Left renal pelvis (tissue), 4 donors: Measurements from ENCODE around the gene ATP1B3. TPM values are rescaled to one million over a fixed set of nuclear protein-coding genes. Genes with fewer than 3 reads are reported as not detected.
"Not testable (repeated sequence)": the region's sequence is repeated elsewhere in the genome, so short reads cannot be mapped to it uniquely, and the experiment has no call there.

Experiments
- DNase-seq, 4 donors: peaks; one replicate each; pipeline ENCODE4 v3.0.0-alpha.2; 2013; ENCODE audit warnings: low read depth in 4 of 4, low spot score in 3 of 4
- polyA plus RNA-seq, 4 donors: library from polyadenylated mRNA; unstranded; fragments of 120-200 nt; gene quantifications; one replicate each; pipeline ENCODE4 v1.2.1, GENCODE V29; 2013; ENCODE audit not compliant: insufficient read length in 4 of 4

ATP1B3 gene
- polyA plus RNA-seq, 4 donors: 87.5 to 265 (median 182) TPM

DNA sequence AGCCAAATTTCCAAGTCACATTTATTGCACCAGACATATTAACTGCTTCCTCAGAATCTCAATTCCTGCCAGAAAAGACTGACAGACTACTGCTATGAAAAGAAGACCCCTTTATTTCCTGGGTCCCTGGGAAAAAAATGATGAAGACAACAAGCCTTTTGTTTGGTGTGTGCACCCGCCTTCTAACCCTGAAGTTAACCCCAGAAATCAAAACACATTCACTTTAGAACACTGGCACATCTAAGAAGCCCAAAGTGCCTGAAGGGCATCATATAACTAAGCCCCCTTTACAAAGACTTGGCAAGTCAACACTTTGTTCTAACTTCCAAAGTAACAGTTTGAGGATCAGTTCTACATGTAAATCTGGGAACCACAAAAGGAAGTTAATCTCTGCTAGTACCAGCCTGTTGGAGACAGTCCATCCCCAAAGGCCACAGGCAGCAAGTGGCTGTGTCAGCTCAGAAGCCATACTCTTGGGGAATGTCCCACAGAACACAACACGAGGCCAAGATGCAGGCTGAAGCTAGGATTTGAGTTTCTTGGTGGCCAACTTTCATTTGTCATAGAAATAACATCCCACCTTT lies 16.3 kb upstream of the ATP1B3 start:
- DNase-seq: no peak

DNA sequence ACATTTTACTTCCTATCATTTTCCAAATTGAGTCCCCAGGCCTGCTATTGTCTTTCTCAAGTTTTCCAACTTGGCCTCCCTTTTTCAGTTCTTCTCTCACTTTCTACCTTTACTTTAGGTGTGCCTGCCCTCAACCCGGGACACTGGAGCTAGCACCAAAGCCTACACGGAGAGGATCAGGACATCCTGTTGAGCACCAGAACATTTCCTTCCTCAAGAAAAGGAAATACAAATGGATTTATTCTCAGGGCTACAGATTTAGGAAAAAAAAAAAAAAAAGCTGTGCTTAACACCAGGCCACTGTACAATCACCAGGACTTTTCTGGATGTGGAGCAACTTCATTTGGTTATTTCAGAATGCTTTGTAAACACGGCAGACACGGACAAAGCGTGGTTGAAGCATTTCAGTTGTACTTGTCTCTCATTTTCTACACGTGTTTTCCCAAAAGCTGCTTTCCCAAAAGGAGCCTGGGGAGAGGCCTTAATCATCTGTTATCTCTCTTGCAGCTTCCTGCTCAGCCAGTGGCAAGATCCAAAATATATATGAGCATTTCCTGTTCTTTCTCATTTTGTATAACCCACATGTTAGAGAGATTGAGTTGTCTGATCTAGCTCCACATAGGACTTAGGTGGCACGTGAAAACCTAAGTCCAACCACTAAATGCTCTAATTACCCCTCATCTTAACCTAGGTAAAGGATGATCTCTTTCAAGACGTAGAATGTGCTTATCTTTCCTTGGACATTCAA lies 15.5 kb upstream of the ATP1B3 start:
- no peak for DNase-seq

DNA sequence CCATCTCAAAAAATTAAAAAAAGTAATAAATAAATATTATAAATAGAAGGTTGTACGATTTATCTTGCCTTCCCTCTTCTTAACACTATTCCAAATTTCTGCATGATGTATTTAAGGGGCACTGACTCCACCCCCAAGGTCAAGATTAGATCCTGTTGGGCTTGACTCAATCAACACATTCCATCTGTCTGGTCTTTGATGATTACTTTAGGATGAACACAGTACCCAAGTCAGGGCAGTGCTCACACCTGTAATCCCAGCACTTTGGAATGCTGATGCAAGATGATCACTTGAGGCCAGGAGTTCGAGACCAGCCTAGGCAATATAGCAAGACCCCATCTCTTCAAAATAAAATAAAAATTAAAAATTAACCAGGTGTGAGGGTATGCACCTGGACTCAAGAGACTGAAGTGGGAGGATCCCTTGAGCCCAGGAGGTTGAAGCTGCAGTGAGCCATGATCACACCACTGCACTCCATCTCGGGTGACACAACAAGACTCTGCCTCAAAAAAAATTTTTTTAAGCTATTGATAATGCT lies 14.1 kb upstream of the ATP1B3 start:
- no peak for DNase-seq

DNA sequence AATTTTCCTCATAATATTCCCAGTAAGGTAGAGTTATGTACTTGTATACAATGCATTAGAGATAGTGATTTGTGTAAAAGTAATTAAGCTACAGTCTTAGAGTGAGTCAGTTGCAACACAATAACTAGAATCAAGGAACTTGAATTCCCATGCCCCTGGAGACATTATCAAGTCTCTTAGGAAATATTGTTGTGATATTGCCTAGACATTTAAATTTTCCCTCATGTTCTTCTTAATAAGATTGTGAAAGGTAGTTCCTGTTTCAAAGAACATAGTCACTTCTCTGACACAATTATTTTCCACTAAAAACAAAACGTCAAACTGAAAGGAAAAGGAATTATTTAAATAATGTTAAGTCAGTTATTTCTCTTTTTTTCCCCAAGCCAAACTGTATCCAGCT lies 13.0 kb upstream of the ATP1B3 start:
- DNase-seq: no peak

DNA sequence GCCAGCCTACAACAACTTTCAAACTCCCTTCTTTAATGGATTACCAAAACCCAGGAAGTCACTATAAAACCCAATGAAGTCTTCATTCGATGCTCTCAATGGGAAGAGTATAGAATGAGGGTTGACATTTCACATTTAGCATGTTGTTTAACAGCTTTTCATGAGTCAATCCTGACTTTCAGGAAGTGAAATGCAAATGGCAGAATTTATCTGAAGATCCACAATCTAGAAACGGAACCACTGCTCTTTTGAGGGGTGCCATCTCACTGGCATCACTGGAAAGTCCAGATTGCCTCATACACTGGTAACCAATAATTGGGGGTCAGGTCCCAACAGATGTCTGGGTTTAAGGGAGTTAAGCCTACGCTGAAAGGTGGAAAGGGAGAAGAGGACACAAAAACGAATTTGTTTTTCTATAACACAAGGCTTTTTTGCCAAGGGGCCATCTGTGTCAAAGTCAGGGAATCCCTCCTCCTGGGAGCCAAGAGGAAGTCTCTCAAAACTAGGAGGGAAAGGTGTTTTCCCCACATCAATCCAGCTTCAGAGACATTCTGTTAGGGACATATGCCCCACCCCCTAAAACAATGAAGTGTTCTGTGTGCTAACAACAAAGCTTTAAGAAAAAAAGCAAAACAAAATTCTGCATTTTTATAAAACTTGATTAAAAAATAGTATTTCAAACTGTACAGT lies 12.0 kb upstream of the ATP1B3 start:
- no peak for DNase-seq

DNA sequence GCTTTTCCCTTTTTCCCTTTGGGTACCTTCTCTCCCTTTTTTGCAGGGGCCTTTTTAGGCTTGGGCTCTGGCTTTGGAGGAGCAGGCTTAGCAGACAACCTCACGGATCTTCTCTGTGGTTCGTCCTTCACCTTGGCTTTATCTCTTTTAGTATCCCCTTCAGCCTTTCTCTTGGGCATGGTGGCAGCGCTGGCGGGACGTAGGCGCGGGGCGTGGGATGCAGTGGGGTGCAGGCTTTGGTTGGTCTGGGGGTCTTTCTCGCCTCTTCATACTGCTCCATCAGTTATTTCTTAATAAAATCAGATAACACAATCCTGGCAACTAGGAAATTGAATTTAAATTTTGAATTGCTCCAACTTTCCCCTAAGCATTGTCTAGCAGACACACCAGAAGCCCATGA lies 11.3 kb upstream of the ATP1B3 start:
- no peak for DNase-seq

DNA sequence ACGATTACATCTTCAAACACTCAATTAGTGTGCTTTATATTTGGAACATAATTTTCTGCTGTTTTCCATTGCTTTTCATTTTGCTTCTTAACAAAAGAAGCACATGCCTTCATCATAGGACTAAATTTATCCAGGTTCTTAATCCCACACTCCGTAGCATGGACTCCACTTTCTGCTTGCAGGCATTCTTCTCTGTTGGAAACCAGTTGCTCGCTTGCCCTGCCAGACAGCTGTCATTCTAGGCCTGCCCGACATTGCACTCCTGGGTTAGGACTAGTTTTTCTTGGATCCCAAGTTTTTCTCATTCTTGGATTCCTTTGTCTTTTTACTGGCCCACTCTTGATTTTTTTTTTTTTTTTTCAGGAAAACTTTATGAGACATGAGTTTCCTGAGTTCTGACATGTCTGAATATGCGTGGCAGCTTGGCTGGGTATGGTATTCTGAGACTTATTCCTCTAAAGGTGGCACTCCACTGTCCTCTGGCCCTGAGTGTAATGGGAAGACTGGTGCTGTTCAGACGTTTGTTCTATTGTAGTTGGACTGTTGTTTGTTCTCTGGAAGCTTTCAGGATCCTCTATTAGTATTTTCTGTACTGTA lies 6.3 kb upstream of the ATP1B3 start:
- no peak for DNase-seq

DNA sequence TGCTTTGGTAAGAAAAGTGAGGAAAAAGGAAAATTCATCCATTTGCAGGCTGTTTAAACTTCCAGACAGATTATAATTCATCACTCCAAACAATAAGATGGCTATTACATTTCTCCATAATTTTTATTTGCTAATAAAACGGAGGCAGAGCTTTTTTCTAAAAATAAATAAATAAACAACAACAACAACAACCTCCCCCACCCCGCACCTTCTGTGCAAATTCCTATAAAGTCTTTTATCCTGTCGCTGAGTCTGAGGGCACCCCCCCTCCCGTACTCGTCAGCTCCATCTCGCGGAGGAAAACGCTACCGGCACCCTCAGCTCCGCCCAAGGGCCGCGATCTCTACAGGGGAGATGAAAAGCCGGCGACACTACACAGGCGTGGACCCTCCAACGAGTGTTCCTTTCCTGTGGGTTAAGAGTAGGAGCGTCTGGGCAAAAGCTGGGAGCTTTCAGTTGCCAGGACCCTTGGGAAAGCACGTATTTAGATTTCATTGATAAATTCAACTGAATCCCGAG lies 1.0 kb upstream of the ATP1B3 start:
- peak; percentile 70 to 81 (median 76) for DNase-seq

DNA sequence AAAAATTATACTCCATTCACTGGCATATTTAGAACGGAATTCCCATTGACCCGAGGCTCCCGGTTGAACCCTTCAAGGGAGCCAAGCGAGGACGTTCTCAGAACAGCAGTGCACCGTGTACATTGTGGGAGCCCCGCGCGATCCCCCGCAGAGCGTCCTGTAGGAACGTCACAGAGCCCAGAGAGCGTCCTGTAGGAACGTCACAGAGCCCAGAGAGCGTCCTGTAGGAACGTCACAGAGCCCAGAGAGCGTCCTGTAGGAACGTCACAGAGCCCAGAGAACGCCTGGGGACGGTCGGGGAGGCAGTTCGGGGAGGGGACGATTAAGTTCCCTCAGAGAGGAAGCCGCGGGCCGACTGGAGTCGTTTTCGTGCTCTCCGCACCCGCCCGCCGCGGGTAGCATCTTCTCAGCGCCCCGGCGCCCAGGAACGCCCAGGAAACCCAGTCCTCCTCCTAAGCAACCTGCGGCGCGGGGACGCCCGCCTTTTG lies 506 bp upstream of the ATP1B3 start:
- peak in 3 of 4 donors; percentile 38 to 51 (median 40) for DNase-seq

DNA sequence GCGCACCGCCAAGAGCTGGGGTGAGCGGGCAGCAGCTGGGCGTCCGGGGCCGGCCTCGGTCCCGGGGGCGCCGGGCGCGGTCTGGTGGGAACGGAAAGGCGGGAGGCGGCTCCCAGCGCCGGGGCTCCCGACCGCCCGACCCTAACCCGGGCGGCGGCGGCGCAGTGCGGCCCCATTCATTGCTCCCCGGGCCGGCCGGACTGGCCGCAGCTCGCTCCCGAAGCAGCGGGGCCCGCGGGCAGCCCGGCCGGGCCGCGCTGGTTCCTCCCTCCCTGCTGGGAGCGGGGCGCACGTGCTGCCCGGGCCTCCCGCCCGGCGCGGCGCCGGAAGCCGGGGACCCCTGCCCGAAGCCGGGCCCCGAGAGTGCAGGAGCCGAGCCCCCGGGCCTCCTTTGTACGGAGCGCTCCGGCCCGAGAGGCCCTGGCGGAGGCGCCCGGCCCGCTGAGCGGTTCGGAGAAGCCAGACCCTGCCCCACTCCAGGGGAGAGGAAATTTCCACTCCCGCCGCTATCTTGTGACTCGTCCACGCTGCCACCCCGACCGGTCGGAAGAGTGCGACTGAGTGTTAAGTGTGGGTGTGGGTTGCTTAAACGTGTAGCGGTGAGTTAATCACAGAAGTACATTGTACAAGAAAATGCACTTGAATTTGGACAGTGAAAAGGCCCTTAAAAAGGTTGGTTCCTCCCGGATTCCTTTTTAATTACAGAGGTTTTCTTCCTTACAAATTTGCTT lies 613 bp downstream of the ATP1B3 start:
- DNase-seq: peak in 2 of 4 donors; percentile 18 to 27

DNA sequence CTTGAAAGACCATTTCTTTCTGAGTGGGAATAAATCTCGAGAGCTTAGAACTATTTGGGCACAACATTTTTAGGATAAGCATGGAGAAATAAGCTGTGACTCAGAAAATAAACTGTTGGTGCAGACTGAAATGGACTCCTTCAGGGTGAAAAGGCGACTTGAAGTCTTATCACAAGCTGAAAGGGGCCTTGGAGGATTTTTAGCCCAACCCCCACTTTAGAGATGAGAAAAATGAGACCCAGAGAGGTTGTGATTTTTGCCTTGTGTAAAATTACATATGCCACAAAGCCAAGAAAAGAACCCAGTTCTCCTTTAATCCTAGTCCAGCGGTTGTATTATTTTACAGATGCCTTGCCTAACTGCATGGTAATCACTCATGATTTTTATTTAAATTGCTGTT lies 1.5 kb downstream of the ATP1B3 start:
- no peak for DNase-seq

DNA sequence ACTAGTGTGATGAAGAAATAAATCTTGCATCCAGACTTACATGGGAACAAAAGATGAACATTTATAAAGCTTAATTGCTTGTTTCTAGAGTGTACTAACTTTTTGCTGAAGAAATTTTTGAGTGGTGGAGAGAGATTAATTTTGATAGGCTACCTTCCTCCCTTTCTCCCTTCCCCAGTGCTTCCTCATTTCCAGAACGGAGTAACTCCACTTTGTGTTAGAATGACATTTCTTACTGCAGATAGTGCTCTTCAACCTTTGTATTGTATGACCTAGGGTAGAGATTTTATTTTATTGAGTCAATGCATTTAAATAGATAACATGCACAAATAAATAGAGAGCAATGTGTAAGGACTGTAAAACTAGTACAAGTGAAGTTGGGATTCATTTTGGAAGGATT lies 1.9 kb downstream of the ATP1B3 start:
- DNase-seq: no peak

DNA sequence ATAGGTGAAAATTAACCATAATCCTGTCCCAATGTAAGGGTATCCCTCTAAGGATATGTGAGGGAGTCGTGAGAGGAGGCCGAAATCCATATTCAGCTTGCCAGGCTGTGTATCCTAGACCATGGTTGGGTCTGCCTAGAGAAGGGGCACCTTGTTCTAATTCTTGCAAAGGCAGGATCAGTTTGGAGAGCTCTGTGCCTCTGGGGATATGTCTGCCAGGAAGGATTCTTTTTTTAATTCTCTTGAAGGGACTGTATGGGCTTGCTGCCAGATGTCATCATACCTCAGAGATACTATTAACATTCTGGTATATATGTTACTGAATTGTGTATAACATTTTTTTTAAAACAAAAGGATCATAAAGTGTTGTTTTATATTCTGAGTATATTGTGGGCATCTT lies 2.4 kb downstream of the ATP1B3 start:
- no peak for DNase-seq

DNA sequence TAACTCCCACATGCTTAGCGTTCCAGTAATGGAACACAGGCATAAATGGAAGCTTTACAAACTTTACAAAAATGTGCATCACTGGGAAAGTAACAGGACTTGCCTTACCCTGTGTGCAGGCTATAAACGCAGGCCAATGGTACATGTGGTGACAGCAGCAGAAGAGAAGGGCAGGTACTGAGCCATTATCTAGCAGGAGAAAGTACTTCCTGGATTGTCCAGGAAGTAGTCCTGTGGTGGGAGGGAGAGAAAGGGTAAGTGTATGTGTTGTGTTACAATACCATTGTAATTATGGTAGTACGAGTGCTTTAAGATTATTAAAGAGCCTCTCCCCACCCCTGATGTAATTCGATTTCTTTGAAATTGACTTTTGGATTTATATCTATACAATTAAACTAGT lies 5.3 kb downstream of the ATP1B3 start:
- no peak for DNase-seq

DNA sequence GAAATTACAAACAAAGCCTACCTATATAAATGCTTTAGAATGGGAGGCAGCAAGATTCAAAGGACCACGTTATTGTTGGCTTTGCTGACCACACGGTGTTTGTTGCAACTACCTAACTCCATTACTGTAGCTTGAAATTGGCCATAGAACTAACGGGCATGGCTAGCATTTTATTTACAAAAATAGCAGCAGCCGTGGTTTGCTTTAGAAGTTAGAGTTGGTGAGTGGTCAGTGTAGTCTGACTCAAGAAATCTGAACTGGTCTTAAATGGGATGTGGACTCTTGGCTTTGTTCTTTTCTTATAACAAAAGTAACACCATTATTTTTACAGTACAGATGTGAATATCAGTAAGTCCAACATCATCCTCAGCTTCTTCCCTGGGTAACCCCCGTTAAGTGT lies 10.6 kb downstream of the ATP1B3 start:
- DNase-seq: no peak

DNA sequence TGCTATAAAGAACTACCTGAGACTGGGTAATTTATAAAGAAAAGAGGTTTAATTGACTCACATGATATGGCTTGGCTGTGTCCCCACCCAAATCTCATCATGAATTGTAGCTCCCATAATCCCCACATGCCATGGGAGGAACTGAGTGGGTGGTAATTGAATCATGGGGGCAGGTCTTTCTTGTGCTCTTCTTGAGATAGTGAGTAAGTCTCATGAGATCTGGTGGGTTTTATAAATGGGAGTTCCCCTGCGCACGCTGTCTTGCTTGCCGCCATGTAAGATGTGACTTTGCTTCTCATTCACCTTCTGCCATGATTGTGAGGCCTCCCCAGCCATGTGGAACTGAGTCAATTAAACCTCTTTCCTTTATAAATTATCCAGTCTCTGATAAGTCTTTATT lies 12.1 kb downstream of the ATP1B3 start:
- DNase-seq: not testable (repeated sequence)

DNA sequence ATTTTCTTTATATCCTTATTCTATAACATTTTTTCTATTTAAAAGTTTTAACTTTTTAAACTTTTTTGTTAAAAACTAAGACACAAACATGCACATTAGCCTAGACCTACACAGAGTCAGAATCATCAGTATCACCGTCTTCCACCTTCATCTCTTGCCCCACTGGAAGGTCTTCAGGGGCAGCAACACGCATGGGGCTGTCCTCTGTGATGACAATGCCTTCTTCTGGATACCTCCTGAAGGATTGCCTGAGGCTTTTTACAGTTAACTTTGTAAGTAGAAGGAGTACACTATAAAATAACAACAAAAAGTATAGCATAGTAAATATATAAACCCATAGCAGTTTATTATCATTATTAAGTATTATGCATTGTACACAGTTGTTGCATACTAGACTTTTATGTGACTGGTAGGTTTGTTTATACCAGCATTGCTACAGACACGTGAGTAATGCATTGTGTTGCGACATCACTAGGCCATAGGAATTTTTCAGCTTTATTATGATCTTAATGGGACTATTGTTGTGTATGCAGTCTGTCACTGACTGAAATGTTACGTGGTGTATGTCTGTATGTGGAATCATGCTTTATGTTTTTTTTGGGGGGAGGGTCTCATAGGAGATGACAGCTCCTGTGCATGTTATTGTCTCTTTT lies 18.2 kb downstream of the ATP1B3 start:
- no peak for DNase-seq

DNA sequence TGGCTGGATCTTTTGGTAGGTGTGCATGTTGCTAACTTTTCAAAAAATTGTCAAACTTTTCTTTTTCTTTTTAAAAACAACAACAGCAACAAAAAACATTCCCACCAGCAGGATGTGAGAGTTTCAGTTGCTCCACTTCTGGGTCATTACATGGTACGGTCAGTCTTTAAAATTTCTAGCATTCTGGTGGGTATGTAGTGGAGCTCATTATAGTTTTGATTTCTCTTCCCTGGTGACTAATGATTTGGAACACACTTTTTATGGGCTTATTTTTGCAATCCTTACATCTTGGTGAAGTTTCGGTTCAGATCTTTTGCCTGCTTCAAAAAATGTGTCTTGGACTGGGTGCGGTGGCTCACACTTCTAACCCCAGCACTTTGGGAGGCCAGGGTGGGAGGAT lies 19.3 kb downstream of the ATP1B3 start:
- DNase-seq: no peak

DNA sequence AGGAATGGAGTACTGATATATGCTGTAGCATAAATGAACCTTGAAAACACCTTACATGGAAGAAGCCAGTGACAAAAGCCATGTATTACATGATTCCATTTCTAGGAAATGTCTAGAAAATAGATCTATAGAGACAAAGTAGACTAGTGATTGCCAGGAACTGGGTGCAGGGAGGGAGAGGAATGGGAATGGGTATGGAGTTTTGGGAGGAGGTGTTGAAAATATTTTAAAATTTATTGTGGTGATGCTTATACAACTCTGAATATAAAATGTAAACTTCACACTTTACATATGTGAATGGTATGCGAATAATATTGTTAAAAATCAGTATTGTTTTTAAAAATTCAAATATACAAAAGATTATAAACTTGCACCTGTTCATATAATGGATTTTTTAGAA lies 22.5 kb downstream of the ATP1B3 start:
- DNase-seq: no peak

DNA sequence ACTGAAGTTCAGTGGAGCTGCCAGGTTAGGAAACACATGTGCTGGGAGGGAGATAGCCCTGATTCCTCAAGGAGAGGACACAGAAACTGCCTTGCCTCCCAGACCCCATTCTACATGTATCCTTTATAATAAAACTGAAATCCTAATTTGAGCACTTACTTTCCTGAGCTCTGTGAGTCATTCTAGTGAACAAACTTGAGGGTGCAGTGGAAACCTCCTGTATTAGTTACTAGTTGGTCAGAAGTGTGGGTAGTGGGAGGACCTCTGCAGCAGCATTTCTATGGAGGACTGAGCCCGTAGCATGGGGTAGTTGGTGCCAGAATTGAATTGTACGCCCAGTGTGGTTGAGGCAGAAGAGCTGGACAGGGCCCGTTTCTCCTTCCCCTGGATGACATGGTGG lies 23.9 kb downstream of the ATP1B3 start:
- no peak for DNase-seq
